Neural cell (in vitro differentiated cells): Measurements from ENCODE around the gene KIRREL3. TPM values are rescaled to one million over a fixed set of nuclear protein-coding genes. Genes with fewer than 3 reads are reported as not detected.

Experiments used
- H2AFZ ChIP-seq: fragments of 200-600, 300-800 bp; sonication (generic), shearing (Covaris generic); 2 replicates; pipeline ENCODE4 v1.6.0; 2014; ENCODE audit warnings: low read depth, mild to moderate bottlenecking, antibody characterized with exemption, low read length, moderate library complexity
- H3F3A ChIP-seq: fragments of 200-600 bp; shearing (Covaris generic); 2 replicates; pipeline ENCODE4 v1.6.1; 2016; ENCODE audit warnings: mild to moderate bottlenecking, moderate library complexity, mixed read lengths, antibody characterized with exemption, low read length; ENCODE audit not compliant: insufficient read depth, poor library complexity, severe bottlenecking
- H3K27ac ChIP-seq: fragments of 200-600, 300-800 bp; sonication (generic), shearing (Covaris generic); 2 replicates; pipeline ENCODE4 v1.5.1; 2014; ENCODE audit warnings: mild to moderate bottlenecking, low read length, moderate library complexity
- H3K27me3 ChIP-seq: fragments of 300-800, 200-600 bp; sonication (generic), shearing (Covaris generic); 2 replicates; pipeline ENCODE4 v1.6.0; 2014; ENCODE audit warnings: mild to moderate bottlenecking, low read depth, low read length, moderate library complexity; ENCODE audit not compliant: insufficient read depth
- H3K36me3 ChIP-seq: fragments of 300-800, 200-600 bp; sonication (generic), shearing (Covaris generic); 2 replicates; pipeline ENCODE4 v1.5.1; 2014; ENCODE audit warnings: mild to moderate bottlenecking, antibody characterized with exemption, low read length, moderate library complexity; ENCODE audit not compliant: insufficient read depth
- H3K4me2 ChIP-seq: fragments of 300-800, 200-600 bp; sonication (generic), shearing (Covaris generic); 2 replicates; pipeline ENCODE4 v1.6.0; 2014; ENCODE audit warnings: mild to moderate bottlenecking, low read length
- H3K4me3 ChIP-seq: fragments of 300-800, 200-600 bp; sonication (generic), shearing (Covaris generic); 2 replicates; pipeline ENCODE4 v1.5.1; 2014; ENCODE audit warnings: mild to moderate bottlenecking, low read length, moderate library complexity
- H3K79me2 ChIP-seq: fragments of 200-600 bp; shearing (Covaris generic); replicated peaks from 2 replicates; pipeline ENCODE4 v1.6.0; 2014; ENCODE audit warnings: mild to moderate bottlenecking, low read length, moderate library complexity; ENCODE audit not compliant: insufficient read depth
- H3K9ac ChIP-seq: fragments of 300-800, 200-600 bp; sonication (generic), shearing (Covaris generic); 2 replicates; pipeline ENCODE4 v1.6.1; 2016; ENCODE audit warnings: mild to moderate bottlenecking, low read length, mixed read lengths
- H3K9me2 ChIP-seq: fragments of 200-600 bp; shearing (Covaris generic); 2 replicates; pipeline ENCODE4 v1.6.1; 2016; ENCODE audit warnings: mild to moderate bottlenecking, low read length, mixed read lengths; ENCODE audit not compliant: insufficient read depth
- H3K9me3 ChIP-seq: fragments of 200-600, 300-800 bp; sonication (generic), shearing (Covaris generic); 2 replicates; pipeline ENCODE4 v1.6.1; 2016; ENCODE audit warnings: mild to moderate bottlenecking, mixed run types, low read length, moderate library complexity, mixed read lengths
- H4K20me1 ChIP-seq: fragments of 200-600 bp; shearing (Covaris generic); 2 replicates; pipeline ENCODE4 v1.6.1; 2016; ENCODE audit warnings: mild to moderate bottlenecking, mixed run types; ENCODE audit not compliant: insufficient read depth
- CTCF ChIP-seq: fragments of 450-650 bp; IDR thresholded peaks from 2 replicates; pipeline ENCODE4 v1.5.1; 2014; ENCODE audit warnings: antibody characterized with exemption, mild to moderate bottlenecking, moderate library complexity; ENCODE audit not compliant: poor library complexity, severe bottlenecking
- EP300 ChIP-seq: fragments of 450-650 bp; conservative IDR thresholded peaks from 2 replicates; pipeline ENCODE4 v1.6.1; 2014; ENCODE audit warnings: antibody characterized with exemption, mild to moderate bottlenecking, moderate library complexity; ENCODE audit not compliant: poor library complexity, severe bottlenecking
- EZH2 ChIP-seq: fragments of 200-600, 300-800 bp; shearing (Covaris generic), sonication (generic); IDR thresholded peaks from 2 replicates; pipeline ENCODE4 v1.6.1; 2014; ENCODE audit warnings: antibody characterized with exemption, low read length, borderline replicate concordance, mild to moderate bottlenecking; ENCODE audit not compliant: insufficient read depth, poor library complexity, severe bottlenecking
- MXI1 ChIP-seq: fragments of 450-650 bp; conservative IDR thresholded peaks from 2 replicates; pipeline ENCODE4 v1.6.1; 2014; ENCODE audit warnings: antibody characterized with exemption, mild to moderate bottlenecking; ENCODE audit not compliant: poor library complexity, severe bottlenecking
- POLR2AphosphoS5 ChIP-seq: IDR thresholded peaks from 2 replicates; pipeline ENCODE4 v1.6.1; 2012
- RAD21 ChIP-seq: fragments of 450-650 bp; conservative IDR thresholded peaks from 2 replicates; pipeline ENCODE4 v1.6.1; 2014; ENCODE audit warnings: antibody characterized with exemption, mild to moderate bottlenecking, moderate library complexity
- SMC3 ChIP-seq: fragments of 450-650 bp; conservative IDR thresholded peaks from 2 replicates; pipeline ENCODE4 v1.6.1; 2014; ENCODE audit warnings: antibody characterized with exemption, mild to moderate bottlenecking, moderate library complexity; ENCODE audit not compliant: poor library complexity
- TAF1 ChIP-seq: IDR thresholded peaks from 2 replicates; pipeline ENCODE4 v1.6.1; 2012; ENCODE audit warnings: low read depth
- polyA plus RNA-seq: library from polyadenylated mRNA; depleted of rRNA; stranded (reverse); fragments of >200 nt; gene quantifications from 2 replicates; pipeline ENCODE4 v1.2.3, GENCODE V29; 2014
- TF ChIP-seq, protein P1 (sequence below): IDR thresholded peaks from 2 replicates; pipeline ENCODE4 v1.6.1; 2012; ENCODE audit warnings: borderline replicate concordance

The KIRREL3 gene
- polyA plus RNA-seq, 1 donor from 2014 or later: 23.8 TPM

- Histone ChIP-seq H3K4me2 (no peak overlapping the region), H3K27ac (no peak overlapping the region), H3K9ac (no peak overlapping the region), H4K20me1 (no peaks in the 10 kb centered on the region), H3K27me3 (no peaks in the 10 kb centered on the region), H3K4me3 (no peak overlapping the region), H3K79me2 (no peaks in the 10 kb centered on the region), H3K9me3 (no peaks in the 10 kb centered on the region), H3K9me2 (no peaks in the 10 kb centered on the region), H2AFZ (no peak overlapping the region), H3F3A (no peaks in the 10 kb centered on the region), H3K36me3 (no peaks in the 10 kb centered on the region)
- no peak for TF ChIP-seq POLR2AphosphoS5
- no peak for TF ChIP-seq TAF1
- no peak for TF ChIP-seq RAD21
- TF ChIP-seq MXI1: no peak
- TF ChIP-seq CTCF: no peak
- TF ChIP-seq EP300: no peak
- TF ChIP-seq, protein P1, sequence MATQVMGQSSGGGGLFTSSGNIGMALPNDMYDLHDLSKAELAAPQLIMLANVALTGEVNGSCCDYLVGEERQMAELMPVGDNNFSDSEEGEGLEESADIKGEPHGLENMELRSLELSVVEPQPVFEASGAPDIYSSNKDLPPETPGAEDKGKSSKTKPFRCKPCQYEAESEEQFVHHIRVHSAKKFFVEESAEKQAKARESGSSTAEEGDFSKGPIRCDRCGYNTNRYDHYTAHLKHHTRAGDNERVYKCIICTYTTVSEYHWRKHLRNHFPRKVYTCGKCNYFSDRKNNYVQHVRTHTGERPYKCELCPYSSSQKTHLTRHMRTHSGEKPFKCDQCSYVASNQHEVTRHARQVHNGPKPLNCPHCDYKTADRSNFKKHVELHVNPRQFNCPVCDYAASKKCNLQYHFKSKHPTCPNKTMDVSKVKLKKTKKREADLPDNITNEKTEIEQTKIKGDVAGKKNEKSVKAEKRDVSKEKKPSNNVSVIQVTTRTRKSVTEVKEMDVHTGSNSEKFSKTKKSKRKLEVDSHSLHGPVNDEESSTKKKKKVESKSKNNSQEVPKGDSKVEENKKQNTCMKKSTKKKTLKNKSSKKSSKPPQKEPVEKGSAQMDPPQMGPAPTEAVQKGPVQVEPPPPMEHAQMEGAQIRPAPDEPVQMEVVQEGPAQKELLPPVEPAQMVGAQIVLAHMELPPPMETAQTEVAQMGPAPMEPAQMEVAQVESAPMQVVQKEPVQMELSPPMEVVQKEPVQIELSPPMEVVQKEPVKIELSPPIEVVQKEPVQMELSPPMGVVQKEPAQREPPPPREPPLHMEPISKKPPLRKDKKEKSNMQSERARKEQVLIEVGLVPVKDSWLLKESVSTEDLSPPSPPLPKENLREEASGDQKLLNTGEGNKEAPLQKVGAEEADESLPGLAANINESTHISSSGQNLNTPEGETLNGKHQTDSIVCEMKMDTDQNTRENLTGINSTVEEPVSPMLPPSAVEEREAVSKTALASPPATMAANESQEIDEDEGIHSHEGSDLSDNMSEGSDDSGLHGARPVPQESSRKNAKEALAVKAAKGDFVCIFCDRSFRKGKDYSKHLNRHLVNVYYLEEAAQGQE: no peak
Observed at GRCh38 chr11:126793596-126793995, 207.0 kb downstream of the KIRREL3 start.

- Histone ChIP-seq H3K9ac (no peak overlapping the region), H3K79me2 (no peaks in the 10 kb centered on the region), H3K27ac (no peak overlapping the region), H3F3A (no peaks in the 10 kb centered on the region), H3K4me3 (no peak overlapping the region), H3K9me3 (no peaks in the 10 kb centered on the region), H3K9me2 (no peaks in the 10 kb centered on the region), H3K27me3 (no peaks in the 10 kb centered on the region), H4K20me1 (no peaks in the 10 kb centered on the region), H2AFZ (no peak overlapping the region), H3K4me2 (no peak overlapping the region), H3K36me3 (no peaks in the 10 kb centered on the region)
- no peak for TF ChIP-seq EZH2
- no peak for TF ChIP-seq RAD21
- TF ChIP-seq TAF1: no peak
- TF ChIP-seq SMC3: no peak
- TF ChIP-seq CTCF: no peak
- no peak for TF ChIP-seq EP300
- TF ChIP-seq POLR2AphosphoS5: no peak
- no peak for TF ChIP-seq MXI1
Observed at GRCh38 chr11:126791991-126792390, 208.6 kb downstream of the KIRREL3 start.
